ENCODE measurements around the gene SPATC1L.

Gene SPATC1L

GRCh38 chr21:46216132-46216747 lies 32.0 kb upstream of the SPATC1L start:
- DNase-seq (ENCODE audit: low read depth, low spot score) = no peak
- TF ChIP-seq, protein P1, sequence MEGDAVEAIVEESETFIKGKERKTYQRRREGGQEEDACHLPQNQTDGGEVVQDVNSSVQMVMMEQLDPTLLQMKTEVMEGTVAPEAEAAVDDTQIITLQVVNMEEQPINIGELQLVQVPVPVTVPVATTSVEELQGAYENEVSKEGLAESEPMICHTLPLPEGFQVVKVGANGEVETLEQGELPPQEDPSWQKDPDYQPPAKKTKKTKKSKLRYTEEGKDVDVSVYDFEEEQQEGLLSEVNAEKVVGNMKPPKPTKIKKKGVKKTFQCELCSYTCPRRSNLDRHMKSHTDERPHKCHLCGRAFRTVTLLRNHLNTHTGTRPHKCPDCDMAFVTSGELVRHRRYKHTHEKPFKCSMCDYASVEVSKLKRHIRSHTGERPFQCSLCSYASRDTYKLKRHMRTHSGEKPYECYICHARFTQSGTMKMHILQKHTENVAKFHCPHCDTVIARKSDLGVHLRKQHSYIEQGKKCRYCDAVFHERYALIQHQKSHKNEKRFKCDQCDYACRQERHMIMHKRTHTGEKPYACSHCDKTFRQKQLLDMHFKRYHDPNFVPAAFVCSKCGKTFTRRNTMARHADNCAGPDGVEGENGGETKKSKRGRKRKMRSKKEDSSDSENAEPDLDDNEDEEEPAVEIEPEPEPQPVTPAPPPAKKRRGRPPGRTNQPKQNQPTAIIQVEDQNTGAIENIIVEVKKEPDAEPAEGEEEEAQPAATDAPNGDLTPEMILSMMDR (IDR thresholded peaks at IDR 0.05; ENCODE audit: insufficient read depth, low read length, missing control alignments) = no peak
- ChIA-PET POLR2A (interaction anchor here (0.7 kb wide), 1 partner anchor 103 kb away, joined by 4 read pairs; no protein-coding TSS in a partner anchor), CTCF (interaction anchor here (1.5 to 2.3 kb wide), 3 partner anchors 9 to 63 kb away, joined by 6 to 8 read pairs (median 8); partner anchors contain the start of gene LSS)
- H3K4me3 ChIP-seq (ENCODE audit: low read depth, low read length) = no peak overlapping the region

DNA sequence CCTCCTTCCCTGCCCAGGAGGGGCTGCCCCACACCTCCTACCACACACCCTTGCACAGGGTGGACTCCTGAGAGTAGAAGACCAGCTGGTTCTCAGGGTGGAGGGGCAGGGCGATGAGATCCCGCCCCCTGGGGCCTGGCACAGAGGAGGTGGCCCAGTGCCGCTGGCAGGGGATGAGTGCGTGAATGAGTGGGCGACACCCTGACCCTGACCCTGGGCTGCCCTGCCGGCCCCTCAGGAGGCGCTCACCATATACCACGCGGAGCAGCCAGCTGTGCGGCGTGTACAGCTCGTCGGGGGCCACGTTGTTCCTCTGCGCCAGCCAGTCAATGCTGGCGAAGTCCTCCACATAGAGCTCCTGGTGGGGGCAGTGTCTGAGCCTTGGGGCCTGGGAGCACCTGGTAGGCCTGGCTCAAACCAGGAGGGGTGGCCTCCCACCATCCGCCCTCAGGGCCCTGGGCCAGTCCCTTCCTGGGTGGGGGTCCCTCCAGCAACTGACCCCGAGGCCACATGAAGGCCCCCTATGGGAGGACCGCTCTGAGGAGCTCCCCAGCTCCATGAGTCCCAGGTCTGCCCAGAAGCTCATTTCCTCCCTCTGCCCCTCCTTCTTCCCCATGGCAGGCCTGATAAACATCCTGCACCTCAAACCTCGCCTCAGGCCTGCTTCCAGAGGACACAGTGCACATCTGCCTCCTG lies 31.3 kb upstream of the SPATC1L start:
- ChIA-PET CTCF (interaction anchor here (1.4 to 2.3 kb wide), 4 partner anchors 10 to 62 kb away, joined by 3 to 8 read pairs (median 7); partner anchors contain the start of gene LSS), POLR2A (no interaction called here)
- DNase-seq (ENCODE audit: low read depth, low spot score) = no peak

DNA sequence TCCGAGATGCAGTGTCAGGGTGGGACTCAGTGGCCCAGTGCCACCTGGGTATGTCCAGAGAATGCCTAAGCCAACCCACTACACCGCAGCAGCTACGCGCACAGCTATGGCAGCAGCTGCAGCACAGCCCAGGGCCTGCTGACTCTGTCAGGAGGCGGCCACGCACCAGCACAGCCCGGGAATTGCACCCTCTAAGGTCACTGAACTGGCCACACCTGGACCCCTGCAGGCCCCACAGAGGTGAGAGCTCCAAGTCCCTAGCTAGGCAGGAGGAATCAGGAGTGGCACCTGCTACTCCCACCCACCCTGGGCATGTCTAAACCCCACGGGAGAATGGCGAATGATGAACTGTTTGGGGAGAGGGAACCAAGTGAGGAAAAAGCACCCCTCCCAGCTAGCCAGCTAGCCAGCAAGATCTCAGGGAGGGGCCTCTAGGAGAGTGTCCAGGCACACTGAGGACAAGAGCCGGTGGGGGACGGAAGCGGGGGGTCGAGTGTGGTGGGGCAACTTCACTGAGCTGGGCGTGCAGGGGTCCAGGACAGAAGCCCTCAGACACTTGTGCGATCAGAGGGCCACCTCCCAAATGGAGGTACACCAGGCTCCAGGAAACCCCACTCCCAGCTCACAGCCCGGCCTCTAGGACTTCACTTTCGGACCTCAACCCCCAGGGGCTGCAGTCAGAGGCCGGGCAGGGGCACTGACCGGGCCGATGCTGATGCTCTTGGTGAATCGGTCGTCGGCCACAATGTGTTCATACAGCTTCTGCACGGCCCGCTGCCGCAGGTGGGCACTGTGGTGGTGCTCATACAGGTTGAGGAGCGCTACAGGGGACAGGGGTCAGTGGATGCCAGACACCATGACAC lies 30.4 kb upstream of the SPATC1L start:
- TF ChIP-seq, protein P1 (IDR thresholded peaks at IDR 0.05; ENCODE audit: insufficient read depth, low read length, missing control alignments) = no peak
- CTCF ChIA-PET = interaction anchor here (1.4 to 2.3 kb wide), 4 partner anchors 10 to 61 kb away, joined by 3 to 8 read pairs (median 7); partner anchors contain the start of gene LSS
- no peak for DNase-seq (ENCODE audit: low read depth, low spot score)
- POLR2A ChIA-PET = no interaction called here
- no peak overlapping the region for H3K4me3 ChIP-seq (ENCODE audit: low read depth, low read length)

More for the DNA sequence above, 31.3 kb upstream of the SPATC1L start:
- TF ChIP-seq, protein P1 (IDR thresholded peaks at IDR 0.05; ENCODE audit: insufficient read depth, low read length, missing control alignments) = no peak
- H3K4me3 ChIP-seq (ENCODE audit: low read depth, low read length) = no peak overlapping the region

GRCh38 chr21:46213620-46214286 lies 29.5 kb upstream of the SPATC1L start:
- DNase-seq (ENCODE audit: low read depth, low spot score) = no peak
- TF ChIP-seq, protein P1 (IDR thresholded peaks at IDR 0.05; ENCODE audit: insufficient read depth, low read length, missing control alignments) = no peak
- no peak overlapping the region for H3K4me3 ChIP-seq (ENCODE audit: low read depth, low read length)
- CTCF ChIA-PET = interaction anchor here (1.4 kb wide), 1 partner anchor 16 kb away, joined by 3 read pairs; no protein-coding TSS in a partner anchor
- POLR2A ChIA-PET = no interaction called here

DNA sequence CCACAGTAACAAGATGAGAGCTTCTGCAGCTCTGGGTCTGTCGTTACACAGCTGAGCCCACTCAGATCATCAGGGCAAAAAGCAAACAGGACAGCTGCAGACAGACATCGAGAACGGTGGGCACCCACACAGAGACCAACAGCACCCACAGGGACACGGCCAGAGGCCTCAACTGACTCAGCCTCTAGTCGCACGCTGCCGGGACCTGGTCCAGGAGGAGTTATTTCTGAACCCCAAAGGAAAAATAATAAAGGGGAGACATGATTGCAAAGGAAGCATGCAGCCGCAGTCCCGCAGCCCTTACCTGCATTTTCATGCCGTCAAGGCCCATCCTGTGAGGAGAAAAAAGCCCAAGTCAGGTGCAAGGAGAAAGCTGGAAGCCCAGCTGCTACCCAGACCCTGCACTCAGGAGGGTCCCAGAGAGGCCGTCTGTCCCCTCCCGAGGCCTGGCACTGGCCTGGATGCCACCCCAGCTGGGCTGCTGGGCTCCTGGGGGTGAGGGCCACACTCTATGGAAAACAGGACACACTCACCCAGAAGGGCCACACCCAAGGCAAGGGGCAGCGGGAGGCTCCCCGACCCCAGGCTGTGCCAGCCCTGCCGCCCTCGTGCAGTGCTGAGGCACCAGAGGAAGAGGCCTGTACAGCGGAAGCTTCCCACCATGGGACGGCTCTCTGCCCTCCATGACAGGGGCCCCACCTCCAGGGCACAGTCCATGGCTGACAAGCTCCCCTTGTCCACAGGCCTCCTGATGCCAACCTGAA lies 28.6 kb upstream of the SPATC1L start:
- H3K4me3 ChIP-seq (ENCODE audit: low read depth, low read length) = no peak overlapping the region
- no peak for DNase-seq (ENCODE audit: low read depth, low spot score)
- CTCF ChIA-PET = no interaction called here
- POLR2A ChIA-PET = no interaction called here
- TF ChIP-seq, protein P1 (IDR thresholded peaks at IDR 0.05; ENCODE audit: insufficient read depth, low read length, missing control alignments) = no peak
